HepG2 (cell line): ENCODE data around the gene FAM78B. TPM values are rescaled to one million over a fixed set of nuclear protein-coding genes. Genes with fewer than 3 reads are reported as not detected.

Source experiments
- ATAC-seq: fragments of 200-7000 bp; cut with Tn5 transposase; 3 replicates; pipeline ENCODE4 v1.9.1; 2020; ENCODE audit warnings: mild to moderate bottlenecking, moderate library complexity
- BruUV-seq: library from RNA; stranded (reverse); fragments of 400-500 nt; replicated peaks from 2 replicates; lab custom pipeline; 2021; lab: Mats Ljungman, UMichigan
- CTCF ChIA-PET: fragments of 300-600 bp; formaldehyde crosslinking; extraction: SDS; loops from one replicate; lab custom pipeline; 2021; ENCODE audit warnings: low total read pairs, inconsistent platforms, low intra/inter-chr PET ratio; lab: Yijun Ruan, JAX
- POLR2A ChIA-PET: fragments of 350-600 bp; sonication (Branson Sonifier 250); formaldehyde crosslinking; loops from one replicate; lab custom pipeline; 2020; ENCODE audit warnings: antibody characterized with exemption, inconsistent platforms; lab: Yijun Ruan, JAX
- DNase-seq: peaks from one replicate; pipeline ENCODE4 v3.0.0-alpha.2; 2015; ENCODE audit warnings: low spot score
- FAIRE-seq: peaks from 3 replicates; lab custom pipeline; 2011; peaks lifted over from hg19 to GRCh38; lab: Jason Lieb, UNC
- H2AFZ ChIP-seq: one replicate; pipeline ENCODE4 v1.6.1; 2011; ENCODE audit warnings: low read length, inconsistent platforms
- H3K27ac ChIP-seq: fragments of 300-600 bp; 3 replicates; pipeline ENCODE4 v1.8.0; 2011; ENCODE audit warnings: mixed run types, mild to moderate bottlenecking, mixed read lengths, low read length, inconsistent platforms; ENCODE audit not compliant: insufficient read depth; ENCODE audit errors: extremely low read length
- H3K27me3 ChIP-seq, 2 experiments: fragments of 200-600 bp in 1 of 2; 2 replicates in 1 of 2; 3 replicates in 1 of 2; pipeline versions ENCODE4 v1.6.0 to v1.8.0; 2011; ENCODE audit warnings: low read length in 2 of 2, mild to moderate bottlenecking in 2 of 2, moderate library complexity in 2 of 2, inconsistent platforms in 1 of 2; ENCODE audit not compliant: insufficient read depth in 2 of 2, control insufficient read depth in 1 of 2
- H3K36me3 ChIP-seq, 2 experiments: fragments of 200-600 bp in 1 of 2; replicated peaks in 1 of 2; 2 replicates in 1 of 2; 3 replicates in 1 of 2; pipeline versions ENCODE4 v1.5.1 to v1.8.0; 2011; ENCODE audit warnings: low read length in 2 of 2, inconsistent platforms in 1 of 2; ENCODE audit not compliant: insufficient read depth in 2 of 2, control insufficient read depth in 1 of 2
- H3K4me1 ChIP-seq: 2 replicates; pipeline ENCODE4 v1.5.1; 2012; ENCODE audit warnings: low read length, inconsistent platforms; ENCODE audit not compliant: insufficient read depth
- H3K4me2 ChIP-seq: 2 replicates; pipeline ENCODE4 v1.6.0; 2011; ENCODE audit warnings: low read depth, low read length, inconsistent platforms
- H3K4me3 ChIP-seq, 3 experiments: fragments of 200-600 bp in 1 of 3; sonication (generic), shearing (Covaris generic) in 1 of 3; replicated peaks in 1 of 3; 2 replicates each; pipeline ENCODE4 v1.5.1; 2011 to 2016; ENCODE audit warnings: low read length in 3 of 3, inconsistent platforms in 2 of 3, low read depth in 2 of 3, mild to moderate bottlenecking in 2 of 3, control low read depth in 1 of 3, mixed read lengths in 1 of 3; ENCODE audit not compliant: insufficient read depth in 1 of 3
- H3K79me2 ChIP-seq: one replicate; pipeline ENCODE4 v1.6.1; 2011; ENCODE audit warnings: low read length, inconsistent platforms; ENCODE audit not compliant: insufficient read depth
- H3K9ac ChIP-seq: 2 replicates; pipeline ENCODE4 v1.6.0; 2011; ENCODE audit warnings: mild to moderate bottlenecking, low read depth, low read length, inconsistent platforms; ENCODE audit not compliant: insufficient read depth
- H3K9me3 ChIP-seq: 2 replicates; pipeline ENCODE4 v1.5.1; 2012; ENCODE audit warnings: mild to moderate bottlenecking, low read length
- H4K20me1 ChIP-seq: 2 replicates; pipeline ENCODE4 v1.6.0; 2011; ENCODE audit warnings: inconsistent platforms, mild to moderate bottlenecking, low read length, moderate library complexity; ENCODE audit not compliant: insufficient read depth
- ELF4 ChIP-seq: sonication (generic); formaldehyde crosslinking; IDR thresholded peaks from 2 replicates; pipeline ENCODE4 v1.5.0; 2020; ENCODE audit warnings: missing genetic modification reagents, mild to moderate bottlenecking, moderate library complexity, borderline replicate concordance
- HNRNPUL1 ChIP-seq: fragments of 200-400 bp; formaldehyde crosslinking; IDR thresholded peaks from 2 replicates; pipeline ENCODE4 v1.6.1; 2017; ENCODE audit warnings: low read depth, mild to moderate bottlenecking, low read length, moderate library complexity
- IKZF1 ChIP-seq: fragments of 450-650 bp; IDR thresholded peaks from 2 replicates; pipeline ENCODE4 v1.7.1; 2016
- SRSF1 ChIP-seq: fragments of 200-400 bp; formaldehyde crosslinking; optimal IDR thresholded peaks from 2 replicates; pipeline ENCODE3; 2017; ENCODE audit warnings: mild to moderate bottlenecking, low read depth, low read length, moderate library complexity
- XBP1 ChIP-seq: sonication (generic); formaldehyde crosslinking; IDR thresholded peaks from 2 replicates; pipeline ENCODE4 v1.5.0; 2020; ENCODE audit warnings: missing genetic modification reagents
- ZNF124 ChIP-seq: sonication (generic); formaldehyde crosslinking; IDR thresholded peaks from 2 replicates; pipeline ENCODE4 v1.4.0; 2020; ENCODE audit warnings: missing genetic modification reagents
- WGBS: methylation state at CpG from one replicate; pipeline ENCODE4 v1.1.6; 2017; ENCODE audit warnings: low lambda C conversion rate; 5-methylcytosine and 5-hydroxymethylcytosine counted together
- in situ Hi-C: cut with HindIII; loops from 2 replicates; pipeline ENCODE4 v1.10.0; 2017; ENCODE audit warnings: low pct_unique_long_range_greater_than_20kb; ENCODE audit not compliant: extremely low pct_ligation_motif_present
- intact Hi-C: fragments of 100-400 bp; cut with micrococcal nuclease; formaldehyde crosslinking; loops from one replicate; pipeline ENCODE4 v1.10.0; 2022; ENCODE audit not compliant: unreplicated experiment
- polyA plus RNA-seq, 8 experiments: library from polyadenylated mRNA; depleted of rRNA in 3 of 8; stranded (reverse) in 7 of 8; unstranded in 1 of 8; fragments of >200 nt; fragmentation: Illumina TruSeq in 4 of 8; extraction: Trizol in 4 of 8; gene quantifications; 2 replicates each; pipeline versions ENCODE4 v1.2.1 to v1.2.3, GENCODE V29; 2011 to 2016; ENCODE audit warnings: low read depth in 4 of 8, missing spikeins in 1 of 8, mixed read lengths in 1 of 8; ENCODE audit not compliant: insufficient read depth in 1 of 8
- total RNA-seq, 5 experiments: library from RNA; depleted of rRNA; stranded (reverse); fragments of >200 nt; fragmentation: Illumina TruSeq; extraction: Trizol; gene quantifications; 2 replicates each; pipeline ENCODE4 v1.2.3, GENCODE V29; 2016; ENCODE audit warnings: low read depth in 1 of 5
- TF ChIP-seq, protein P1 (sequence below): sonication (generic); formaldehyde crosslinking; IDR thresholded peaks from 2 replicates; pipeline ENCODE4 v1.4.0; 2020; ENCODE audit warnings: missing genetic modification reagents, mild to moderate bottlenecking, borderline replicate concordance
- TF ChIP-seq, protein P2 (sequence below): sonication (generic); formaldehyde crosslinking; IDR thresholded peaks from 2 replicates; pipeline ENCODE4 v1.4.0; 2020; ENCODE audit warnings: missing genetic modification reagents
- TF ChIP-seq, protein P3 (sequence below): sonication (generic); formaldehyde crosslinking; IDR thresholded peaks from 2 replicates; pipeline ENCODE4 v1.4.0; 2020; ENCODE audit warnings: mild to moderate bottlenecking, missing genetic modification reagents, borderline replicate concordance

Gene FAM78B
- total and polyA plus RNA-seq, 2 of the 13 experiments (the other 11 are each of a cell fraction or from before 2014, with no cell fraction given), result 0.22 to 0.31 TPM

DNA sequence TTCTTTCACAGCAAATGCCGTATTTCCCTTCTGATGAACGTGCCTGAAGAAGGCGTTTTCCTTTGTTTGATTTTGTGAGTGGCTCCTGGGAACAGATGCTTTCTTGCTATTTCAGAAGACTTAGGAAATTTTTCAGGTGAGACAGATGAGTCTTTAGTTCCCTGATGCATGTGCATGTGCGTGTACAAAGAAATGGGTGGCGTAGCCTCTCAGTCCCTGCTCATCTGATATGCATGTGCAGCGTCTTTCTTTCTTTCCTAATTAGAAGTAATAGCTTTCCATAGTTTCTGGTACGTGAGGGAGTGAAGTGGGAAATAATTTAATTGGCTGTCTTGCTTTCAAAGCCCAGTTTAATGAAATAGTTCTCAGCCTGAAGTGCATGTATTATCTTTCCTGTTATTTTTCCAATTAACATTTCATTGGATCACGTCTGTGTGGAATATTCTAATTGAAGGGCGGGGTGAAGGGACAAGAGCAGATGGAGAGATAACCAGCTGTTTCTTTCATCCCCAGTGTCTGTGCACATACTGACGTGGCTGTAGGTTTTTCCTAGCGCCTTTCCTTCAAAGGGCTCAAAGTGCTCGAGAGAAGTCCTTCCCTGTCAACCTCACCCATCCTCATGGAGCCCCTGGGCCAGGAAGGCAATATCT lies 104.3 kb downstream of the FAM78B start (continued):
- TF ChIP-seq ELF4 (CRISPR knock-in tag), result no peak

DNA sequence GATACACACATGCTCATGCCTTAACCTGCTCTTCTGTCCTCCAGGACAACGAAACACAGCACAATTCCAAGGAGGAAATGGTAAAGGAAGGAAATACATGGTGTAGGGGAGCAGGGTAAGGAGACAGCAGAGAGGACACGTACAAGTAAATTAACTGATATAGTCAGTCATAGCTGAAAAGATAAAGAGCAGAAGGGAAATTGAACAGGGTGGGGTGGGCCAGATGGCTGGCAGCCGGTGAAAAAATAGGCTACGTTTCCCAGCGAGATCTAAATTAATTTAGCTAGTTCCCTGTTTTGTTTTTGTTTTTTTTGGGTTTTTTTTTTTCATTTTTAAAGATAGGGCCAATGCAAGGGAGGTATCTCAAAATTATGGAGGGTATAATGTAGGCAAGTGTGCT lies 109.2 kb downstream of the FAM78B start:
- no peak for FAIRE-seq
- H3K4me2 ChIP-seq, result no peak overlapping the region
- intact Hi-C loops, result no loop called here
- no peaks in the 10 kb centered on the region for H4K20me1 ChIP-seq
- H3K27ac ChIP-seq, result no peak overlapping the region
- H3K4me3 ChIP-seq, result no peak overlapping the region
- in situ Hi-C loops, result no loop called here
- CTCF ChIA-PET, result no interaction called here
- H3K9me3 ChIP-seq, result no peaks in the 10 kb centered on the region
- ATAC-seq, result no peak
- WGBS, result 9% methylated on average over 5 of the region's 5 CpGs
- H3K9ac ChIP-seq, result no peak overlapping the region
- no peaks in the 10 kb centered on the region for H3K79me2 ChIP-seq
- no TSS peak for BruUV-seq
- H3K36me3 ChIP-seq, result no peaks in the 10 kb centered on the region
- H3K4me1 ChIP-seq, result no peaks in the 10 kb centered on the region
- POLR2A ChIA-PET, result no interaction called here
- DNase-seq, result no peak
- H3K27me3 ChIP-seq, result no peaks in the 10 kb centered on the region; a peak in 1 of 5 replicates
- no peak overlapping the region for H2AFZ ChIP-seq
- TF ChIP-seq, protein P1, sequence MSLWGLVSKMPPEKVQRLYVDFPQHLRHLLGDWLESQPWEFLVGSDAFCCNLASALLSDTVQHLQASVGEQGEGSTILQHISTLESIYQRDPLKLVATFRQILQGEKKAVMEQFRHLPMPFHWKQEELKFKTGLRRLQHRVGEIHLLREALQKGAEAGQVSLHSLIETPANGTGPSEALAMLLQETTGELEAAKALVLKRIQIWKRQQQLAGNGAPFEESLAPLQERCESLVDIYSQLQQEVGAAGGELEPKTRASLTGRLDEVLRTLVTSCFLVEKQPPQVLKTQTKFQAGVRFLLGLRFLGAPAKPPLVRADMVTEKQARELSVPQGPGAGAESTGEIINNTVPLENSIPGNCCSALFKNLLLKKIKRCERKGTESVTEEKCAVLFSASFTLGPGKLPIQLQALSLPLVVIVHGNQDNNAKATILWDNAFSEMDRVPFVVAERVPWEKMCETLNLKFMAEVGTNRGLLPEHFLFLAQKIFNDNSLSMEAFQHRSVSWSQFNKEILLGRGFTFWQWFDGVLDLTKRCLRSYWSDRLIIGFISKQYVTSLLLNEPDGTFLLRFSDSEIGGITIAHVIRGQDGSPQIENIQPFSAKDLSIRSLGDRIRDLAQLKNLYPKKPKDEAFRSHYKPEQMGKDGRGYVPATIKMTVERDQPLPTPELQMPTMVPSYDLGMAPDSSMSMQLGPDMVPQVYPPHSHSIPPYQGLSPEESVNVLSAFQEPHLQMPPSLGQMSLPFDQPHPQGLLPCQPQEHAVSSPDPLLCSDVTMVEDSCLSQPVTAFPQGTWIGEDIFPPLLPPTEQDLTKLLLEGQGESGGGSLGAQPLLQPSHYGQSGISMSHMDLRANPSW (CRISPR knock-in tag), result no peak
- TF ChIP-seq HNRNPUL1 (no peak), IKZF1 (no peak), SRSF1 (no peak), XBP1 (CRISPR knock-in tag) (no peak), ZNF124 (CRISPR knock-in tag) (no peak)
- TF ChIP-seq, protein P2, sequence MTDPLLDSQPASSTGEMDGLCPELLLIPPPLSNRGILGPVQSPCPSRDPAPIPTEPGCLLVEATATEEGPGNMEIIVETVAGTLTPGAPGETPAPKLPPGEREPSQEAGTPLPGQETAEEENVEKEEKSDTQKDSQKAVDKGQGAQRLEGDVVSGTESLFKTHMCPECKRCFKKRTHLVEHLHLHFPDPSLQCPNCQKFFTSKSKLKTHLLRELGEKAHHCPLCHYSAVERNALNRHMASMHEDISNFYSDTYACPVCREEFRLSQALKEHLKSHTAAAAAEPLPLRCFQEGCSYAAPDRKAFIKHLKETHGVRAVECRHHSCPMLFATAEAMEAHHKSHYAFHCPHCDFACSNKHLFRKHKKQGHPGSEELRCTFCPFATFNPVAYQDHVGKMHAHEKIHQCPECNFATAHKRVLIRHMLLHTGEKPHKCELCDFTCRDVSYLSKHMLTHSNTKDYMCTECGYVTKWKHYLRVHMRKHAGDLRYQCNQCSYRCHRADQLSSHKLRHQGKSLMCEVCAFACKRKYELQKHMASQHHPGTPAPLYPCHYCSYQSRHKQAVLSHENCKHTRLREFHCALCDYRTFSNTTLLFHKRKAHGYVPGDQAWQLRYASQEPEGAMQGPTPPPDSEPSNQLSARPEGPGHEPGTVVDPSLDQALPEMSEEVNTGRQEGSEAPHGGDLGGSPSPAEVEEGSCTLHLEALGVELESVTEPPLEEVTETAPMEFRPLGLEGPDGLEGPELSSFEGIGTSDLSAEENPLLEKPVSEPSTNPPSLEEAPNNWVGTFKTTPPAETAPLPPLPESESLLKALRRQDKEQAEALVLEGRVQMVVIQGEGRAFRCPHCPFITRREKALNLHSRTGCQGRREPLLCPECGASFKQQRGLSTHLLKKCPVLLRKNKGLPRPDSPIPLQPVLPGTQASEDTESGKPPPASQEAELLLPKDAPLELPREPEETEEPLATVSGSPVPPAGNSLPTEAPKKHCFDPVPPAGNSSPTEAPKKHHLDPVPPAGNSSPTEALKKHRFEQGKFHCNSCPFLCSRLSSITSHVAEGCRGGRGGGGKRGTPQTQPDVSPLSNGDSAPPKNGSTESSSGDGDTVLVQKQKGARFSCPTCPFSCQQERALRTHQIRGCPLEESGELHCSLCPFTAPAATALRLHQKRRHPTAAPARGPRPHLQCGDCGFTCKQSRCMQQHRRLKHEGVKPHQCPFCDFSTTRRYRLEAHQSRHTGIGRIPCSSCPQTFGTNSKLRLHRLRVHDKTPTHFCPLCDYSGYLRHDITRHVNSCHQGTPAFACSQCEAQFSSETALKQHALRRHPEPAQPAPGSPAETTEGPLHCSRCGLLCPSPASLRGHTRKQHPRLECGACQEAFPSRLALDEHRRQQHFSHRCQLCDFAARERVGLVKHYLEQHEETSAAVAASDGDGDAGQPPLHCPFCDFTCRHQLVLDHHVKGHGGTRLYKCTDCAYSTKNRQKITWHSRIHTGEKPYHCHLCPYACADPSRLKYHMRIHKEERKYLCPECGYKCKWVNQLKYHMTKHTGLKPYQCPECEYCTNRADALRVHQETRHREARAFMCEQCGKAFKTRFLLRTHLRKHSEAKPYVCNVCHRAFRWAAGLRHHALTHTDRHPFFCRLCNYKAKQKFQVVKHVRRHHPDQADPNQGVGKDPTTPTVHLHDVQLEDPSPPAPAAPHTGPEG (CRISPR knock-in tag), result no peak
- TF ChIP-seq, protein P3, sequence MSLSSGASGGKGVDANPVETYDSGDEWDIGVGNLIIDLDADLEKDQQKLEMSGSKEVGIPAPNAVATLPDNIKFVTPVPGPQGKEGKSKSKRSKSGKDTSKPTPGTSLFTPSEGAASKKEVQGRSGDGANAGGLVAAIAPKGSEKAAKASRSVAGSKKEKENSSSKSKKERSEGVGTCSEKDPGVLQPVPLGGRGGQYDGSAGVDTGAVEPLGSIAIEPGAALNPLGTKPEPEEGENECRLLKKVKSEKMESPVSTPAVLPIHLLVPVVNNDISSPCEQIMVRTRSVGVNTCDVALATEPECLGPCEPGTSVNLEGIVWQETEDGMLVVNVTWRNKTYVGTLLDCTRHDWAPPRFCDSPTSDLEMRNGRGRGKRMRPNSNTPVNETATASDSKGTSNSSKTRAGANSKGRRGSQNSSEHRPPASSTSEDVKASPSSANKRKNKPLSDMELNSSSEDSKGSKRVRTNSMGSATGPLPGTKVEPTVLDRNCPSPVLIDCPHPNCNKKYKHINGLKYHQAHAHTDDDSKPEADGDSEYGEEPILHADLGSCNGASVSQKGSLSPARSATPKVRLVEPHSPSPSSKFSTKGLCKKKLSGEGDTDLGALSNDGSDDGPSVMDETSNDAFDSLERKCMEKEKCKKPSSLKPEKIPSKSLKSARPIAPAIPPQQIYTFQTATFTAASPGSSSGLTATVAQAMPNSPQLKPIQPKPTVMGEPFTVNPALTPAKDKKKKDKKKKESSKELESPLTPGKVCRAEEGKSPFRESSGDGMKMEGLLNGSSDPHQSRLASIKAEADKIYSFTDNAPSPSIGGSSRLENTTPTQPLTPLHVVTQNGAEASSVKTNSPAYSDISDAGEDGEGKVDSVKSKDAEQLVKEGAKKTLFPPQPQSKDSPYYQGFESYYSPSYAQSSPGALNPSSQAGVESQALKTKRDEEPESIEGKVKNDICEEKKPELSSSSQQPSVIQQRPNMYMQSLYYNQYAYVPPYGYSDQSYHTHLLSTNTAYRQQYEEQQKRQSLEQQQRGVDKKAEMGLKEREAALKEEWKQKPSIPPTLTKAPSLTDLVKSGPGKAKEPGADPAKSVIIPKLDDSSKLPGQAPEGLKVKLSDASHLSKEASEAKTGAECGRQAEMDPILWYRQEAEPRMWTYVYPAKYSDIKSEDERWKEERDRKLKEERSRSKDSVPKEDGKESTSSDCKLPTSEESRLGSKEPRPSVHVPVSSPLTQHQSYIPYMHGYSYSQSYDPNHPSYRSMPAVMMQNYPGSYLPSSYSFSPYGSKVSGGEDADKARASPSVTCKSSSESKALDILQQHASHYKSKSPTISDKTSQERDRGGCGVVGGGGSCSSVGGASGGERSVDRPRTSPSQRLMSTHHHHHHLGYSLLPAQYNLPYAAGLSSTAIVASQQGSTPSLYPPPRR, result no peak
